Neural progenitor cell (in vitro differentiated cells): Measurements from ENCODE around the gene CEL.

Experiments
- EZH2 ChIP-seq: fragments of 200-600 bp; sonication (generic); IDR thresholded peaks from 2 replicates; pipeline ENCODE4 v1.6.1; 2017; ENCODE audit warnings: antibody characterized with exemption, mild to moderate bottlenecking, moderate library complexity
- TF ChIP-seq, protein P1 (sequence below): fragments of 200-600 bp; sonication (generic); IDR thresholded peaks from 2 replicates; pipeline ENCODE4 v1.5.1; 2017; ENCODE audit warnings: antibody characterized with exemption, mild to moderate bottlenecking

- TF ChIP-seq, protein P1, sequence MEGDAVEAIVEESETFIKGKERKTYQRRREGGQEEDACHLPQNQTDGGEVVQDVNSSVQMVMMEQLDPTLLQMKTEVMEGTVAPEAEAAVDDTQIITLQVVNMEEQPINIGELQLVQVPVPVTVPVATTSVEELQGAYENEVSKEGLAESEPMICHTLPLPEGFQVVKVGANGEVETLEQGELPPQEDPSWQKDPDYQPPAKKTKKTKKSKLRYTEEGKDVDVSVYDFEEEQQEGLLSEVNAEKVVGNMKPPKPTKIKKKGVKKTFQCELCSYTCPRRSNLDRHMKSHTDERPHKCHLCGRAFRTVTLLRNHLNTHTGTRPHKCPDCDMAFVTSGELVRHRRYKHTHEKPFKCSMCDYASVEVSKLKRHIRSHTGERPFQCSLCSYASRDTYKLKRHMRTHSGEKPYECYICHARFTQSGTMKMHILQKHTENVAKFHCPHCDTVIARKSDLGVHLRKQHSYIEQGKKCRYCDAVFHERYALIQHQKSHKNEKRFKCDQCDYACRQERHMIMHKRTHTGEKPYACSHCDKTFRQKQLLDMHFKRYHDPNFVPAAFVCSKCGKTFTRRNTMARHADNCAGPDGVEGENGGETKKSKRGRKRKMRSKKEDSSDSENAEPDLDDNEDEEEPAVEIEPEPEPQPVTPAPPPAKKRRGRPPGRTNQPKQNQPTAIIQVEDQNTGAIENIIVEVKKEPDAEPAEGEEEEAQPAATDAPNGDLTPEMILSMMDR = no peak
- no peak for TF ChIP-seq EZH2
Measured at GRCh38 chr9:133071484-133072150, 9.8 kb downstream of the CEL start.
